Activated T-cell treated with anti-CD3 and anti-CD28 coated beads for 48 hours (primary cell): ENCODE results near the gene EXTL2.
"Not testable (repeated sequence)": the region's sequence is repeated elsewhere in the genome, so short reads cannot be mapped to it uniquely, and the experiment has no call there.

ENCODE experiments used
- DNase-seq: peaks from one replicate; pipeline ENCODE4 v3.0.0-alpha.2; 2020; ENCODE audit warnings: low read depth

EXTL2 gene

GRCh38 chr1:100902365-100902764 lies 7.7 kb upstream of the EXTL2 start:
- no peak for DNase-seq

- peak; percentile 25 for DNase-seq
Measured at GRCh38 chr1:100896481-100896982, 1.9 kb upstream of the EXTL2 start.

GRCh38 chr1:100895540-100896480 lies 1.2 kb upstream of the EXTL2 start, which contains the start of gene SLC30A7:
Gene SLC30A7, plus strand, starts transcription at chr1:100896090. Its CDS starts 173 bp downstream, at chr1:100896263.
- DNase-seq, result peak; percentile 98

- DNase-seq, result no peak
Measured at GRCh38 chr1:100893718-100894117, 924 bp downstream of the EXTL2 start.

- DNase-seq, result no peak
Measured at GRCh38 chr1:100892554-100892953, 2.1 kb downstream of the EXTL2 start.

- DNase-seq, result no peak
Measured at GRCh38 chr1:100891380-100891779, 3.3 kb downstream of the EXTL2 start.

- DNase-seq, result not testable (repeated sequence)
Measured at GRCh38 chr1:100889869-100890482, 4.7 kb downstream of the EXTL2 start.

DNA sequence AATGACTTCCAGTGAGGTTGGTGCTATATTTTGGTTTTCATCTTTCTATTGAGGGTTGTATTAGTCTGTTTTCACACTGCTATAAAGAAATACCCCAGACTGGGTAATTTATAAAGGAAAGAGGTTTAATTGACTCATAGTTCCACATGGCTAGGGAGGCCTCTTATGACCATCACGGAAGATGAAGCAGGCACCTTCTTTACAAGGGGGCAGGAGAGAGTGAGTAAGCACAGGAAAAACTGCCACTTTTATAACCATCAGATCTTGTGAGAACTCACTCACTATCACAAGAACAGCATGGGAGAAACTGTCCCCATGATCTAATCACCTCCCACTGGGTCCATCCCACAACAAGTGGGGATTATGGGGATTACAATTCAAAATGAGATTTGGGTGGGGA lies 5.6 kb downstream of the EXTL2 start:
- not testable (repeated sequence) for DNase-seq

DNA sequence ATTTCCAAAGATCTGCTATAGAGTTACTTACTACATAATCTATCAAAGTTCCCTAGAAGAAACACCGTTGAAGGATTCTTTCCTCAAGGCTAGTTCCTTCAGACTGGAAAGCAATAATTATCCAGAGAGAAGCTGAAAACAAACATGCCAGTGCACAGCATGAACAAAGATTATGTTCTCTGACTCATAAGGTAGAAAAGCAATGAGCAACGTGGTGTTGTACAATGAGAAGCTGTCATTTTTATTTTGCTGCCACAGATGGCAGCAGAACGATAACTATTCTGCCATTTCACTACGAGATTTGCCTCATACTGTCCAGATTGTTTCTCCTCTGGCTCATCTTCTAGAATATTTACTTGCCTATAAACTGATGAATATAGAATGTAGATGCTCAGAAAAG lies 10.7 kb downstream of the EXTL2 start:
- DNase-seq, result no peak

- DNase-seq, result no peak
Measured at GRCh38 chr1:100882698-100883097, 11.9 kb downstream of the EXTL2 start.

DNA sequence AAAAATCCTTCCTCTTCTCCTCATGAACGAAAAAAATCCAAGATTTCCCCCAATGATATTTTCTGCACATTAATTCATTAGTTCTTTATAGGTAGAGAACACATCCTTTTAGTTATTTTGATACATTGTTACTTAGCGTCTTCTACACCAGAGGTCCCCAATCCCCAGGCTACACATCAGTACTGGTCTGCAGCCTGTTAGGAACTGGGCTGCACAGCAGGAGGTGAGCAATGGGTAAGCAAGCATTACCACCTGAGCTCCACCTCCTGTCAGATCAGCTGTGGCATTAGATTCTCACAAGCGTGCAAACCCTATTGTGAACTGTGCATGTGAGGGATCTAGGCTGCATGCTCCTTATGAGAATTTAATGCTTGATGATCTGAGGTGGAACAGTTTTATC lies 13.0 kb downstream of the EXTL2 start:
- no peak for DNase-seq

- no peak for DNase-seq
Measured at GRCh38 chr1:100879422-100879821, 15.2 kb downstream of the EXTL2 start.

- DNase-seq, result no peak
Measured at GRCh38 chr1:100876291-100876690, 18.4 kb downstream of the EXTL2 start.

DNA sequence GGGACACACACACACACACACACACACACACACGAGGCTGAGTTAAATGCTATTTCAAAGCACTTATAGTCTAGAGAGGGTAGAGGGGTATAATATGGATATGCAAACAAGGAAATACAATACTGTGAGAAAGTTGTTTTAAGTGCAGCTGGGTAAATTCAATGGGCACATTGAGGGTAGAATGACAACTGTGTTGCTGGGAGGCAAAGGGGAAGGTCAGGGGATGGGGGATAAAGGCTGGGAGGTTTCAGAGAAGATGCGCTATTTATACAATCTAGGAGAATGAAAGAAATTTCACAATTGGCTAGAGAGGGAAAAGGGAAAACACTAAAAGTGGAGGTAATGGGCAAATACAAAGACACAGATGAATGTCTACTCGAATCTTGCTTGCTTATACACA lies 19.4 kb downstream of the EXTL2 start:
- DNase-seq, result no peak

DNA sequence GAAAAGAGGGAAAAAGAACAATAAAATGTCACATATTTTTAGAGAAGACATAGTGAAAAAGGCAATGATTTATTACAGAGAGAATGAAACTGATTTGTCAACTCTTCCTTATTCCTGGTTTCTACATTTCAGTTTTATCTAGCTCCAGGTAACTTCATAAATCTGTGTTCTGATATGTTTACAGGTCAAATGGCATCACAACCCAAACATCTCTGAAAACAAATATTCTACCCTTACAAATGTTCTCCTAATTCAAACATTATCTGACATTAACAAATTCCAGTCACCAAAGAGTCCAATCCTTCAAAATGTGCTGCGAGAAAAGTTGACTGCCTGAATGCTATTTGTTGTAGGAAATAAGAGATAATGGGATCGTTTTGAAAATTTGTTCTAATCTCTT lies 20.2 kb downstream of the EXTL2 start:
- DNase-seq, result no peak

DNA sequence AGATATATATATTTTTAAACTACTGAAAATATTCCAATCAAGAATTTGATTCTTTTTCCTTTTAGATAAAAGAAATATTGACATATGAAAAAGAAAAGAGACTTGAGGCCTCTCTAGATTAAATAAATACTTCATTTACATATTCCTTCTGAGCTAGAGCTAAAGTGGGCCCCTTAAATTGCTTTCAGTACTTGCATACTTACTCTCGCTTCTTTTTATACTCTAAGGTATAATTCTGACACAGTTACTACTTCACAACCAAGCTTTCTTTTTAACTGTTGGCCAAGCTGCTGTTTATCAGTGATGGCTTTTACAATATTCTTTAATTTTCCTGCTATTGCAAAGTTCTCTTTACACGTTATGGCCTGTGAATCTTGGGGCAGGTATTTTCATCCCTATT lies 24.6 kb downstream of the EXTL2 start:
- no peak for DNase-seq

- DNase-seq, result no peak
Measured at GRCh38 chr1:100868364-100868995, 26.2 kb downstream of the EXTL2 start.

GRCh38 chr1:100866901-100867206 lies 27.8 kb downstream of the EXTL2 start:
- no peak for DNase-seq

- no peak for DNase-seq
Measured at GRCh38 chr1:100866041-100866900, 28.4 kb downstream of the EXTL2 start.

DNA sequence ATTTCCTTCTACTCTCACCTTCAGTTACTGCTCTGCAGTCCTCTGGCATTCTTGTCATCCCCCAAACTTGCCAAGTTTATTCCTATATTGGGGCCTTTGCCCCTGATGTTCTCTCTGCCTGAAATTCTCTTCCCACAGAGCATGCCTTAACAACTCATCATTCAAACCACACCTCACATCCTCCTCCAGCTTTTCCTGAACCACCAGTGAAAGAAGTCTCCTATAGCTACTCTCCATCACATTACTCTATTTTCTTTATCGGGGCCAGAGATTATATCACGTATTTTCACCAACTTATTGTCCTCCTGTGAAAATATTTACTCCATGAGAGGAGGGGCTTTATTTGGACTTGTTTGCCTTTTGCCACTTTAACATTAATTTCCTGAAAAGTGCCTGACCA lies 32.1 kb downstream of the EXTL2 start:
- no peak for DNase-seq

DNA sequence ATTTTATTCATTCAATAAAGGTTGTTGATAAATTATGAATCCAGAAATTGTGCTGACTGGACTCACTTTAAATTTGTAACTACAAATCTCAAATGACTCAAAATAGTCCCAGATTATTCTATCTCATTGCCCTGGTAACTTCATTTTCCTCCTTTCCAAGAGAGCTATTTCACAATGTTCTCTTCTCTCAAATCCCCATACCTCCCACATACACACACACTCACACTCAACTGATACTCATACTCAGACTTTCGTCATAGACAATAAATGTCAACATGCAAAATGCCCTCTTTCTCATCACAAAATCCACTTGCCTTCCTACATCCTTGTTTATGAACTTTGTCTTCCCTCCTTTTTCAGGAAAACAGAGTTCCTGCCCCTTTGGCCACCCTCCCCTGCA lies 33.3 kb downstream of the EXTL2 start:
- no peak for DNase-seq
